H1 (cell line): Measurements from ENCODE around the gene UGT1A3. TPM values are rescaled to one million over a fixed set of nuclear protein-coding genes. Genes with fewer than 3 reads are reported as not detected.

Experiments used
- CTCF ChIA-PET: fragments of 300-600 bp; sonication (Branson Sonifier 250); formaldehyde crosslinking; loops from one replicate; lab custom pipeline; 2021; ENCODE audit not compliant: partially characterized antibody; lab: Charles Lee
- POLR2A ChIA-PET: fragments of 300-600 bp; sonication (Branson Sonifier 250); formaldehyde crosslinking; loops from one replicate; lab custom pipeline; 2021; ENCODE audit warnings: inconsistent platforms; ENCODE audit not compliant: partially characterized antibody; lab: Charles Lee
- DNase-seq, 2 experiments: peaks; one replicate each; pipeline versions ENCODE4 v3.0.0 to v3.0.0-alpha.2; 2010 to 2022; ENCODE audit warnings: low spot score in 2 of 2, low read depth in 1 of 2, mixed read lengths in 1 of 2
- FAIRE-seq: peaks from 2 replicates; lab custom pipeline; 2011; peaks lifted over from hg19 to GRCh38; lab: Jason Lieb, UNC
- H2AFZ ChIP-seq: 2 replicates; pipeline ENCODE4 v1.8.1; 2012; ENCODE audit warnings: low read length, inconsistent platforms
- H2AK5ac ChIP-seq: 2 replicates; pipeline ENCODE4 v1.6.1; 2013; ENCODE audit warnings: low read depth, low read length
- H2BK120ac ChIP-seq: replicated peaks from 2 replicates; pipeline ENCODE3; 2013; ENCODE audit warnings: low read depth, low read length, inconsistent platforms
- H2BK12ac ChIP-seq: 2 replicates; pipeline ENCODE4 v1.6.1; 2013; ENCODE audit warnings: low read depth, low read length
- H2BK15ac ChIP-seq: 2 replicates; pipeline ENCODE4 v1.6.1; 2013; ENCODE audit warnings: low read length
- H2BK20ac ChIP-seq: 2 replicates; pipeline ENCODE4 v1.6.1; 2013; ENCODE audit warnings: low read length
- H2BK5ac ChIP-seq: 2 replicates; pipeline ENCODE4 v1.6.1; 2013; ENCODE audit warnings: low read depth, low read length
- H3K14ac ChIP-seq: 2 replicates; pipeline ENCODE4 v1.6.1; 2013; ENCODE audit warnings: inconsistent platforms; ENCODE audit not compliant: insufficient read length
- H3K18ac ChIP-seq: 2 replicates; pipeline ENCODE4 v1.6.1; 2013; ENCODE audit warnings: low read length; ENCODE audit errors: extremely low read depth
- H3K23ac ChIP-seq: 2 replicates; pipeline ENCODE4 v1.6.1; 2013; ENCODE audit warnings: inconsistent platforms; ENCODE audit not compliant: insufficient read length
- H3K23me2 ChIP-seq: 2 replicates; pipeline ENCODE4 v1.6.1; 2013; ENCODE audit warnings: low read depth, low read length
- H3K27ac ChIP-seq: 2 replicates; pipeline ENCODE4 v1.6.1; 2011; ENCODE audit warnings: low read depth, low read length, inconsistent platforms
- H3K27me3 ChIP-seq, 4 experiments: replicated peaks in 1 of 4; 1 replicate in 1 of 4; 2 replicates in 3 of 4; pipeline versions ENCODE4 v1.6.1 to v1.8.1; 2011 to 2013; ENCODE audit warnings: low read length in 3 of 4, mild to moderate bottlenecking in 3 of 4, inconsistent platforms in 2 of 4, mixed read lengths in 2 of 4, moderate library complexity in 1 of 4; ENCODE audit not compliant: control insufficient read depth in 3 of 4, insufficient read depth in 3 of 4; ENCODE audit errors: extremely low read depth in 1 of 4
- H3K36me3 ChIP-seq, 4 experiments: 2 replicates each; pipeline versions ENCODE4 v1.6.1 to v1.8.1; 2011 to 2013; ENCODE audit warnings: mild to moderate bottlenecking in 4 of 4, low read length in 3 of 4, moderate library complexity in 2 of 4, control low read depth in 1 of 4, inconsistent platforms in 1 of 4; ENCODE audit not compliant: insufficient read depth in 4 of 4, control insufficient read depth in 2 of 4
- H3K4ac ChIP-seq: replicated peaks from 2 replicates; pipeline ENCODE3; 2013; ENCODE audit warnings: low read length, low read depth, mixed read lengths, inconsistent platforms; ENCODE audit not compliant: insufficient read length
- H3K4me1 ChIP-seq, 4 experiments: replicated peaks in 1 of 4; 1 replicate in 1 of 4; 2 replicates in 3 of 4; pipeline versions ENCODE4 v1.6.1 to v1.8.1; 2011 to 2013; ENCODE audit warnings: low read length in 3 of 4, inconsistent platforms in 2 of 4, mixed read lengths in 1 of 4; ENCODE audit not compliant: insufficient read depth in 4 of 4, control insufficient read depth in 3 of 4
- H3K4me2 ChIP-seq, 2 experiments: 2 replicates each; pipeline versions ENCODE4 v1.6.1 to v1.8.1; 2011 to 2013; ENCODE audit warnings: low read depth in 2 of 2, low read length in 2 of 2, control low read depth in 1 of 2, inconsistent platforms in 1 of 2, mild to moderate bottlenecking in 1 of 2; ENCODE audit not compliant: insufficient read depth in 1 of 2
- H3K4me3 ChIP-seq, 4 experiments: fragments of 200-600, 300-600 bp in 1 of 4; sonication (generic), shearing (Covaris generic), sonication (Bioruptor Twin) in 1 of 4; 2 replicates each; pipeline versions ENCODE4 v1.5.1 to v1.8.1; 2011 to 2016; ENCODE audit warnings: low read length in 4 of 4, low read depth in 3 of 4, control low read depth in 2 of 4, inconsistent platforms in 2 of 4, mild to moderate bottlenecking in 2 of 4, mixed read lengths in 1 of 4, moderate library complexity in 1 of 4; ENCODE audit not compliant: insufficient read depth in 2 of 4; ENCODE audit errors: extremely low read depth in 1 of 4
- H3K56ac ChIP-seq: replicated peaks from 2 replicates; pipeline ENCODE3; 2013; ENCODE audit warnings: low read depth, mild to moderate bottlenecking, mixed read lengths, low read length, inconsistent platforms; ENCODE audit not compliant: insufficient read length
- H3K79me1 ChIP-seq: 2 replicates; pipeline ENCODE4 v1.6.1; 2013; ENCODE audit warnings: low read depth, low read length, control low read depth
- H3K79me2 ChIP-seq, 2 experiments: 2 replicates each; pipeline versions ENCODE4 v1.6.1 to v1.8.1; 2012 to 2013; ENCODE audit warnings: low read length in 2 of 2, mild to moderate bottlenecking in 2 of 2, inconsistent platforms in 1 of 2; ENCODE audit not compliant: insufficient read depth in 2 of 2, control insufficient read depth in 1 of 2
- H3K9ac ChIP-seq, 4 experiments: replicated peaks in 1 of 4; 1 replicate in 1 of 4; 2 replicates in 3 of 4; pipeline versions ENCODE4 v1.6.1 to v1.8.1; 2011 to 2013; ENCODE audit warnings: low read depth in 3 of 4, low read length in 3 of 4, control low read depth in 2 of 4, mild to moderate bottlenecking in 2 of 4, moderate library complexity in 2 of 4, inconsistent platforms in 1 of 4; ENCODE audit errors: extremely low read depth in 1 of 4
- H3K9me3 ChIP-seq, 2 experiments: 2 replicates each; pipeline versions ENCODE4 v1.6.1 to v1.8.1; 2012 to 2013; ENCODE audit warnings: mild to moderate bottlenecking in 2 of 2, moderate library complexity in 2 of 2, control low read depth in 1 of 2, inconsistent platforms in 1 of 2, low read depth in 1 of 2, low read length in 1 of 2, mixed read lengths in 1 of 2; ENCODE audit not compliant: insufficient read depth in 2 of 2
- H4K20me1 ChIP-seq, 2 experiments: replicated peaks in 1 of 2; 2 replicates each; pipeline versions ENCODE3 to v1.8.1; 2011 to 2013; ENCODE audit warnings: inconsistent platforms in 2 of 2, low read length in 2 of 2, mild to moderate bottlenecking in 1 of 2; ENCODE audit not compliant: insufficient read depth in 2 of 2, control insufficient read depth in 1 of 2
- H4K5ac ChIP-seq: 2 replicates; pipeline ENCODE4 v1.6.1; 2013; ENCODE audit warnings: low read length, low read depth, mixed read lengths, inconsistent platforms; ENCODE audit not compliant: insufficient read length
- H4K8ac ChIP-seq: 2 replicates; pipeline ENCODE4 v1.8.0; 2013; ENCODE audit warnings: mild to moderate bottlenecking, moderate library complexity, low read length, inconsistent platforms; ENCODE audit not compliant: insufficient read depth; ENCODE audit errors: extremely low read depth
- H4K91ac ChIP-seq: replicated peaks from 2 replicates; pipeline ENCODE3; 2013; ENCODE audit warnings: low read length, mixed read lengths, inconsistent platforms; ENCODE audit not compliant: insufficient read length
- EGR1 ChIP-seq: IDR thresholded peaks from 2 replicates; pipeline ENCODE4 v1.6.1; 2011; ENCODE audit warnings: low read depth, low read length, borderline replicate concordance
- JUND ChIP-seq: IDR thresholded peaks from 2 replicates; pipeline ENCODE4 v1.6.1; 2011; ENCODE audit warnings: mild to moderate bottlenecking, improper control_type of control experiment, low read length
- MAX ChIP-seq: IDR thresholded peaks from 2 replicates; pipeline ENCODE4 v1.6.1; 2012; ENCODE audit warnings: inconsistent platforms
- RNF2 ChIP-seq: fragments of 200-900, 300-1000 bp; sonication (generic); IDR thresholded peaks from 2 replicates; pipeline ENCODE4 v1.7.1; 2016; ENCODE audit warnings: borderline replicate concordance, low read depth, mild to moderate bottlenecking, antibody characterized with exemption, low read length; ENCODE audit not compliant: poor library complexity, severe bottlenecking; ENCODE audit errors: missing control alignments
- SIX5 ChIP-seq: IDR thresholded peaks from 2 replicates; pipeline ENCODE4 v1.6.1; 2011; ENCODE audit warnings: mild to moderate bottlenecking, low read depth, low read length
- SUZ12 ChIP-seq: fragments of 200-600 bp; sonication (generic); IDR thresholded peaks from 2 replicates; pipeline ENCODE4 v1.6.1; 2012; ENCODE audit warnings: mild to moderate bottlenecking, inconsistent platforms, low read length, moderate library complexity, mixed read lengths
- WGBS, 2 experiments: shearing (Covaris generic) in 1 of 2; methylation state at CpG; one replicate each; pipeline versions ENCODE4 v1.1.6 to v1.1.7; 2013 to 2015; ENCODE audit warnings: low lambda C conversion rate in 2 of 2, mixed read lengths in 2 of 2, inconsistent platforms in 1 of 2, low coverage in 1 of 2, missing lambda C conversion rate in 1 of 2; ENCODE audit not compliant: insufficient replicate concordance in 2 of 2, insufficient coverage in 1 of 2, insufficient read length in 1 of 2; ENCODE audit errors: extremely low coverage in 1 of 2, missing lambda C conversion rate in 1 of 2; 5-methylcytosine and 5-hydroxymethylcytosine counted together
- polyA plus RNA-seq, 7 experiments: library from polyadenylated mRNA; depleted of rRNA in 3 of 7; stranded (reverse) in 5 of 7; unstranded in 2 of 7; fragments of >200 nt in 5 of 7; fragments of 200-250 nt in 2 of 7; gene quantifications; 1 replicate in 5 of 7; 2 replicates in 1 of 7; 4 replicates in 1 of 7; pipeline versions ENCODE4 v1.2.1 to v1.2.3, GENCODE V29; 2011 to 2013; ENCODE audit warnings: missing spikeins in 2 of 7, mixed read lengths in 2 of 7
- total RNA-seq: library from RNA; stranded (reverse); fragmentation: NEBNext Ultra II Directional; extraction: Animal tissue kit (Norgen Biotek cat#: 25700); gene quantifications from 2 replicates; pipeline ENCODE4 v1.2.1, GENCODE V29; 2021

UGT1A3 gene
- total and polyA plus RNA-seq, 2 of the 8 experiments (the other 6 are each of a cell fraction or from before 2014, with no cell fraction given): not detected

GRCh38 chr2:233816771-233817170 is 87.9 kb downstream of the UGT1A3 start:
- CTCF ChIA-PET: interaction anchor here (2.6 kb wide), 1 partner anchor 15 kb away, joined by 11 read pairs; no protein-coding TSS in a partner anchor
- FAIRE-seq: no peak
- no peak for TF ChIP-seq RNF2
- TF ChIP-seq EGR1: no peak
- no peak for TF ChIP-seq SUZ12
- no peak for TF ChIP-seq JUND
- TF ChIP-seq SIX5: no peak
- TF ChIP-seq MAX: no peak

More at GRCh38 chr2:233816771-233817170, 87.9 kb downstream of the UGT1A3 start:
- Histone ChIP-seq H3K36me3 (no peaks in the 10 kb centered on the region), H2BK20ac (no peak overlapping the region), H2BK5ac (no peak overlapping the region), H3K79me1 (no peaks in the 10 kb centered on the region), H2BK15ac (no peak overlapping the region), H3K27ac (no peak overlapping the region), H3K9me3 (no peaks in the 10 kb centered on the region), H2BK12ac (no peak overlapping the region), H3K4me1 (no peaks in the 10 kb centered on the region), H4K5ac (no peak overlapping the region), H2AK5ac (no peak overlapping the region), H3K23ac (no peak overlapping the region), H2AFZ (no peak overlapping the region), H3K18ac (no peak overlapping the region), H3K56ac (no peak overlapping the region), H3K23me2 (no peaks in the 10 kb centered on the region), H4K8ac (no peak overlapping the region), H3K79me2 (no peaks in the 10 kb centered on the region), H3K4ac (no peak overlapping the region), H3K4me3 (no peak overlapping the region), H2BK120ac (no peak overlapping the region), H4K91ac (no peak overlapping the region), H3K9ac (no peak overlapping the region), H4K20me1 (no peaks in the 10 kb centered on the region), H3K4me2 (no peak overlapping the region), H3K14ac (no peak overlapping the region), H3K27me3 (no peaks in the 10 kb centered on the region)
- DNase-seq: no peak
- POLR2A ChIA-PET: no interaction called here
- WGBS, 2 experiments: 91% methylated on average over 4 of the region's 4 CpGs; no CpG with 5 or more reads in 1 of the 2 experiments
